ENCODE data around the gene VKORC1L1. TPM values are rescaled to one million over a fixed set of nuclear protein-coding genes. Genes with fewer than 3 reads are reported as not detected.

The VKORC1L1 gene
- 9.8 and 15.5 TPM in 2 replicates for total RNA-seq

GRCh38 chr7:65872776-65873581 lies at the start of gene VKORC1L1:
Gene VKORC1L1 (plus strand): TSS chr7:65873074. CDS start chr7:65873372, 298 bp downstream.

GRCh38 chr7:65981965-65982792 lies 109.3 kb downstream of the VKORC1L1 start, which contains the start of gene GUSB:
Gene GUSB (minus strand): TSS chr7:65982213. CDS start chr7:65982183, 30 bp downstream.

Other genes starting within 250 kb of the VKORC1L1 start
- 23.7 and 41.9 TPM in 2 replicates for gene GUSB, start 109.1 kb downstream of the VKORC1L1 start, total RNA-seq
- gene ASL, start 202.7 kb downstream of the VKORC1L1 start, total RNA-seq = 58.2 and 84.7 TPM in 2 replicates
- gene CRCP, start 241.8 kb downstream of the VKORC1L1 start, total RNA-seq = 21.7 and 22.2 TPM in 2 replicates